Neuronal stem cell (in vitro differentiated cells): ENCODE results near the gene THSD4.

Experiments used
- DNase-seq: peaks from one replicate; pipeline ENCODE4 v3.0.0-alpha.2; 2013; ENCODE audit warnings: low spot score
- H2AFZ ChIP-seq: one replicate; pipeline ENCODE4 v1.6.1; 2013; ENCODE audit warnings: mild to moderate bottlenecking, low read length, inconsistent platforms
- H2AK5ac ChIP-seq: 2 replicates; pipeline ENCODE4 v1.6.1; 2013; ENCODE audit warnings: low read depth, mild to moderate bottlenecking, inconsistent platforms, low read length, moderate library complexity, mixed read lengths
- H2BK120ac ChIP-seq: 2 replicates; pipeline ENCODE4 v1.6.1; 2013; ENCODE audit warnings: low read depth, mild to moderate bottlenecking, inconsistent platforms, low read length, moderate library complexity, mixed read lengths
- H2BK12ac ChIP-seq: one replicate; pipeline ENCODE4 v1.6.1; 2013; ENCODE audit warnings: low read length, inconsistent platforms
- H2BK15ac ChIP-seq: 2 replicates; pipeline ENCODE4 v1.6.1; 2013; ENCODE audit warnings: mild to moderate bottlenecking, low read length, inconsistent platforms, mixed read lengths
- H2BK5ac ChIP-seq: one replicate; pipeline ENCODE4 v1.6.1; 2013; ENCODE audit warnings: inconsistent platforms, mild to moderate bottlenecking, low read length, moderate library complexity
- H3K14ac ChIP-seq: one replicate; pipeline ENCODE4 v1.6.1; 2013; ENCODE audit warnings: low read length, inconsistent platforms
- H3K18ac ChIP-seq: 2 replicates; pipeline ENCODE4 v1.6.1; 2013; ENCODE audit warnings: low read length, inconsistent platforms
- H3K23ac ChIP-seq: 2 replicates; pipeline ENCODE4 v1.6.1; 2013; ENCODE audit warnings: low read depth, mild to moderate bottlenecking, mixed read lengths, low read length, inconsistent platforms; ENCODE audit not compliant: poor library complexity
- H3K27ac ChIP-seq: replicated peaks from 3 replicates; pipeline ENCODE4 v1.5.1; 2013; ENCODE audit warnings: low read length, inconsistent platforms
- H3K27me3 ChIP-seq, 3 experiments: 2 replicates each; pipeline ENCODE4 v1.6.1; 2013; ENCODE audit warnings: low read length in 3 of 3, mild to moderate bottlenecking in 2 of 3, inconsistent platforms in 1 of 3, low read depth in 1 of 3, mixed read lengths in 1 of 3, moderate library complexity in 1 of 3; ENCODE audit not compliant: control insufficient read depth in 3 of 3, insufficient read depth in 3 of 3
- H3K36me3 ChIP-seq, 2 donors: replicated peaks in 1 of 2; 2 replicates each; pipeline ENCODE4 v1.6.1; 2013; ENCODE audit warnings: low read length in 2 of 2; ENCODE audit not compliant: control insufficient read depth in 2 of 2, insufficient read depth in 2 of 2
- H3K4ac ChIP-seq: 2 replicates; pipeline ENCODE4 v1.6.1; 2013; ENCODE audit warnings: inconsistent platforms, mild to moderate bottlenecking, low read length, moderate library complexity
- H3K4me1 ChIP-seq, 2 donors: 1 replicate in 1 of 2; 2 replicates in 1 of 2; pipeline ENCODE4 v1.6.1; 2013; ENCODE audit warnings: low read length in 2 of 2, low read depth in 1 of 2; ENCODE audit not compliant: control insufficient read depth in 2 of 2, insufficient read depth in 1 of 2
- H3K4me2 ChIP-seq: one replicate; pipeline ENCODE4 v1.6.1; 2013; ENCODE audit warnings: mild to moderate bottlenecking, low read length, inconsistent platforms; ENCODE audit not compliant: insufficient read depth, poor library complexity, severe bottlenecking
- H3K4me3 ChIP-seq, 2 donors: 2 replicates each; pipeline ENCODE4 v1.5.1; 2013; ENCODE audit warnings: low read length in 2 of 2, mild to moderate bottlenecking in 2 of 2, inconsistent platforms in 1 of 2, moderate library complexity in 1 of 2
- H3K79me1 ChIP-seq: one replicate; pipeline ENCODE4 v1.6.1; 2013; ENCODE audit warnings: low read depth, mild to moderate bottlenecking, inconsistent platforms, low read length, moderate library complexity
- H3K9ac ChIP-seq: one replicate; pipeline ENCODE4 v1.6.1; 2013; ENCODE audit warnings: mild to moderate bottlenecking, low read depth, low read length, inconsistent platforms; ENCODE audit not compliant: poor library complexity
- H3K9me3 ChIP-seq, 2 donors: replicated peaks in 1 of 2; 2 replicates each; pipeline versions ENCODE3 to v1.6.1; 2013; ENCODE audit warnings: low read length in 2 of 2, mild to moderate bottlenecking in 2 of 2, inconsistent platforms in 1 of 2, low read depth in 1 of 2, mixed read lengths in 1 of 2, moderate library complexity in 1 of 2; ENCODE audit not compliant: control insufficient read depth in 2 of 2, insufficient read depth in 1 of 2
- H4K8ac ChIP-seq: one replicate; pipeline ENCODE4 v1.6.1; 2013; ENCODE audit warnings: low read depth, mild to moderate bottlenecking, inconsistent platforms, low read length, moderate library complexity
- H4K91ac ChIP-seq: one replicate; pipeline ENCODE4 v1.6.1; 2013; ENCODE audit warnings: low read length, low read depth, mild to moderate bottlenecking, inconsistent platforms; ENCODE audit not compliant: poor library complexity
- WGBS, 2 donors: extraction: QIAGEN DNeasy Blood & Tissue Kit; methylation state at CpG; one replicate each; pipeline ENCODE4 v1.1.7; 2013; ENCODE audit warnings: missing lambda C conversion rate in 2 of 2, mixed read lengths in 1 of 2; ENCODE audit not compliant: insufficient read length in 2 of 2, insufficient replicate concordance in 1 of 2; ENCODE audit errors: extremely low coverage in 2 of 2; 5-methylcytosine and 5-hydroxymethylcytosine counted together

THSD4 gene

GRCh38 chr15:71274448-71274798 is 159.2 kb downstream of the THSD4 start:
- Histone ChIP-seq H2BK120ac (no peak overlapping the region), H3K9ac (no peak overlapping the region), H2BK15ac (no peak overlapping the region), H3K27ac (no peak overlapping the region), H3K18ac (no peak overlapping the region), H2AFZ (no peak overlapping the region), H2BK12ac (no peak overlapping the region), H3K4me1 (no peaks in the 10 kb centered on the region), H3K27me3 (no peaks in the 10 kb centered on the region), H3K9me3 (no peaks in the 10 kb centered on the region), H3K4me2 (no peak overlapping the region), H3K79me1 (no peaks in the 10 kb centered on the region), H3K4me3 (no peak overlapping the region), H3K4ac (no peak overlapping the region), H4K8ac (no peak overlapping the region), H2AK5ac (no peak overlapping the region), H2BK5ac (no peak overlapping the region), H3K23ac (no peak overlapping the region), H3K14ac (no peak overlapping the region), H4K91ac (no peak overlapping the region), H3K36me3 (no peaks in the 10 kb centered on the region)
- no peak for DNase-seq
- WGBS, 2 donors: no CpG with 5 or more reads among the region's 1 CpG

DNA sequence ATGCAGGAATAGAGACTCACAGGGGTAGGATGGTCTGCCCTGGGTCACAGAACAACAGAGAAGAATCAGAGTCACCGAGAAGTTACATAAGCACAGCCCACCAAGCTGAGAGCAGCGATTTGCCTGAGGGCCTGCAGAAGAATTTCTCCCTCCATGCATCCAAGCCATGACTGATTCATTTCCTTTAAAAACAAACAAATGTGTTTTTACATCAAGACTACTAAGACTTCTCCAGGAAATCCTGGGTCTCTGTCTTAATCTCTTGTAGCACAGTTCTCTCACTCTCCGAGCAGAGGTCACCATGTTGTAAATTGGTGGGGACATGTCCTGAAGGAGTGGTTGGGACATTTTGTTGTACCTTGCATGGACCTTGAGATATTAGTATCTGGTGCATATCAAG is 159.8 kb downstream of the THSD4 start:
- H2BK15ac ChIP-seq: no peak overlapping the region
- H3K4me3 ChIP-seq: no peak overlapping the region
- no peaks in the 10 kb centered on the region for H3K27me3 ChIP-seq
- no peak overlapping the region for H2BK120ac ChIP-seq
- H2BK5ac ChIP-seq: no peak overlapping the region
- no peak overlapping the region for H3K4me2 ChIP-seq
- H3K27ac ChIP-seq: no peak overlapping the region
- no peak overlapping the region for H2AFZ ChIP-seq
- no peaks in the 10 kb centered on the region for H3K4me1 ChIP-seq
- no CpG with 5 or more reads among the region's 3 CpGs for WGBS, 2 donors
- no peak overlapping the region for H3K23ac ChIP-seq
- no peak overlapping the region for H4K91ac ChIP-seq
- no peak overlapping the region for H3K9ac ChIP-seq
- no peak overlapping the region for H3K18ac ChIP-seq
- H4K8ac ChIP-seq: no peak overlapping the region
- no peaks in the 10 kb centered on the region for H3K9me3 ChIP-seq
- no peak overlapping the region for H3K14ac ChIP-seq
- H3K4ac ChIP-seq: no peak overlapping the region
- H2BK12ac ChIP-seq: no peak overlapping the region
- no peaks in the 10 kb centered on the region for H3K79me1 ChIP-seq
- H2AK5ac ChIP-seq: no peak overlapping the region
- no peak for DNase-seq
- no peaks in the 10 kb centered on the region for H3K36me3 ChIP-seq

GRCh38 chr15:71275566-71276335 is 160.5 kb downstream of the THSD4 start:
- no peak overlapping the region for H2AFZ ChIP-seq
- H3K9ac ChIP-seq: no peak overlapping the region
- H2BK15ac ChIP-seq: no peak overlapping the region
- no peak overlapping the region for H3K14ac ChIP-seq
- no CpG with 5 or more reads among the region's 9 CpGs for WGBS, 2 donors
- H3K18ac ChIP-seq: no peak overlapping the region
- H3K4ac ChIP-seq: no peak overlapping the region
- no peak overlapping the region for H2BK5ac ChIP-seq
- no peak for DNase-seq
- no peak overlapping the region for H2BK120ac ChIP-seq
- no peak overlapping the region for H3K27ac ChIP-seq
- no peak overlapping the region for H4K8ac ChIP-seq
- no peaks in the 10 kb centered on the region for H3K9me3 ChIP-seq
- no peak overlapping the region for H3K23ac ChIP-seq
- no peak overlapping the region for H4K91ac ChIP-seq
- no peaks in the 10 kb centered on the region for H3K27me3 ChIP-seq
- H3K4me2 ChIP-seq: no peak overlapping the region
- no peak overlapping the region for H2AK5ac ChIP-seq
- H3K4me3 ChIP-seq: no peak overlapping the region
- H3K79me1 ChIP-seq: no peaks in the 10 kb centered on the region
- H3K36me3 ChIP-seq: no peaks in the 10 kb centered on the region
- H2BK12ac ChIP-seq: no peak overlapping the region
- peaks cover 0 to 1% of the 10 kb centered on the region in 2 donors for H3K4me1 ChIP-seq

GRCh38 chr15:71276336-71276665 is 161.0 kb downstream of the THSD4 start:
- Histone ChIP-seq H2BK15ac (no peak overlapping the region), H3K27me3 (no peaks in the 10 kb centered on the region), H3K36me3 (no peaks in the 10 kb centered on the region), H2BK120ac (no peak overlapping the region), H2AFZ (no peak overlapping the region), H3K27ac (no peak overlapping the region), H4K91ac (no peak overlapping the region), H2BK5ac (no peak overlapping the region), H3K4me3 (no peak overlapping the region), H3K14ac (no peak overlapping the region), H3K4me1 (peaks cover 0 to 1% of the 10 kb centered on the region in 2 donors), H3K9ac (no peak overlapping the region), H3K23ac (no peak overlapping the region), H3K9me3 (no peaks in the 10 kb centered on the region), H2BK12ac (no peak overlapping the region), H4K8ac (no peak overlapping the region), H3K4ac (no peak overlapping the region), H3K18ac (no peak overlapping the region), H2AK5ac (no peak overlapping the region), H3K4me2 (no peak overlapping the region), H3K79me1 (no peaks in the 10 kb centered on the region)
- no CpG with 5 or more reads among the region's 4 CpGs for WGBS, 2 donors
- no peak for DNase-seq
